CD4-positive, alpha-beta T cell (primary cell): ENCODE data around the gene AGO4. TPM values are rescaled to one million over a fixed set of nuclear protein-coding genes. Genes with fewer than 3 reads are reported as not detected.
A peak's percentile ranks its signal among the peaks of the same experiment; 100 is the strongest.
"Not testable (repeated sequence)": the region's sequence is repeated elsewhere in the genome, so short reads cannot be mapped to it uniquely, and the experiment has no call there.

ENCODE experiments used
- ATAC-seq: fragments of 200-7000 bp; cut with Tn5 transposase; one replicate; pipeline ENCODE4 v1.10.0; 2022; ENCODE audit warnings: mild to moderate bottlenecking; ENCODE audit not compliant: poor library complexity
- CTCF ChIA-PET: fragments of 350-600 bp; sonication (Branson Sonifier 250); formaldehyde crosslinking; loops from one replicate; lab custom pipeline; 2021; ENCODE audit warnings: antibody characterized with exemption, inconsistent platforms; lab: Charles Lee
- POLR2A ChIA-PET: fragments of 350-600 bp; sonication (Branson Sonifier 250); formaldehyde crosslinking; loops from one replicate; lab custom pipeline; 2021; ENCODE audit warnings: antibody characterized with exemption, inconsistent platforms; lab: Charles Lee
- DNase-seq, 14 experiments: peaks; one replicate each; pipeline ENCODE4 v3.0.0-alpha.2; 2013 to 2020; ENCODE audit warnings: mixed read lengths in 2 of 14
- H3K27ac ChIP-seq, 2 donors: one replicate each; pipeline versions ENCODE4 v1.5.1 to v1.7.0; 2013; ENCODE audit warnings: low read length in 2 of 2, low read depth in 1 of 2, mild to moderate bottlenecking in 1 of 2
- H3K27me3 ChIP-seq, 2 experiments: 1 replicate in 1 of 2; 2 replicates in 1 of 2; pipeline versions ENCODE4 v1.6.1 to v1.7.0; 2013; ENCODE audit warnings: low read length in 2 of 2, control low read depth in 1 of 2, mild to moderate bottlenecking in 1 of 2, moderate library complexity in 1 of 2; ENCODE audit not compliant: insufficient read depth in 2 of 2, control insufficient read depth in 1 of 2
- H3K36me3 ChIP-seq: one replicate; pipeline ENCODE4 v1.6.1; 2013; ENCODE audit warnings: low read length, control low read depth; ENCODE audit not compliant: insufficient read depth
- H3K4me1 ChIP-seq: one replicate; pipeline ENCODE4 v1.6.1; 2013; ENCODE audit warnings: low read length, control low read depth; ENCODE audit not compliant: insufficient read depth
- H3K4me3 ChIP-seq: one replicate; pipeline ENCODE4 v1.5.1; 2013; ENCODE audit warnings: mild to moderate bottlenecking, low read length, moderate library complexity
- H3K9me3 ChIP-seq, 2 experiments: 1 replicate in 1 of 2; 2 replicates in 1 of 2; pipeline versions ENCODE4 v1.6.1 to v1.7.0; 2013; ENCODE audit warnings: low read length in 2 of 2, mild to moderate bottlenecking in 2 of 2, control low read depth in 1 of 2, moderate library complexity in 1 of 2; ENCODE audit not compliant: control insufficient read depth in 1 of 2, insufficient read depth in 1 of 2
- H3K27ac Mint-ChIP-seq: one replicate; pipeline ENCODE4 v1.8.0; 2020; ENCODE audit warnings: mixed read lengths
- H3K27me3 Mint-ChIP-seq: one replicate; pipeline ENCODE4 v1.8.0; 2021; ENCODE audit warnings: mixed read lengths
- H3K36me3 Mint-ChIP-seq: one replicate; pipeline ENCODE4 v1.8.0; 2021; ENCODE audit warnings: low read depth, mixed read lengths
- H3K4me1 Mint-ChIP-seq: one replicate; pipeline ENCODE4 v1.8.0; 2021; ENCODE audit warnings: low read depth, mixed read lengths
- H3K4me3 Mint-ChIP-seq: one replicate; pipeline ENCODE4 v1.8.0; 2020; ENCODE audit warnings: mild to moderate bottlenecking, mixed read lengths
- H3K9me3 Mint-ChIP-seq: one replicate; pipeline ENCODE4 v1.8.0; 2020; ENCODE audit warnings: mixed read lengths
- CTCF ChIP-seq: fragments of 200-600 bp; IDR thresholded peaks from one replicate; pipeline ENCODE4 v1.8.0; 2022; ENCODE audit warnings: antibody characterized with exemption, mild to moderate bottlenecking
- intact Hi-C, 2 experiments: fragments of 100-400 bp; cut with DNase I in 1 of 2; cut with micrococcal nuclease in 1 of 2; formaldehyde crosslinking; loops; one replicate each; pipeline versions ENCODE4 v1.15.1 to v1.9.0; 2023 to 2025; cut with DNase I, micrococcal nuclease
- total RNA-seq, 174 experiments: library from RNA in 2 of 174; stranded (reverse) in 2 of 174; gene quantifications; one replicate each; pipeline ENCODE4 v1.2.3 and lab custom pipeline; 2021 to 2026

AGO4 gene
- total RNA-seq, 2 experiments from 2014 or later: 7.4 to 8.1 TPM

- intact Hi-C loops: loop anchor here (1.0 to 2.0 kb wide), 4 partner anchors 46 to 323 kb away; no protein-coding TSS in a partner anchor
- Mint-ChIP-seq H3K27me3 (no peaks in the 10 kb centered on the region), H3K36me3 (peaks cover 6% of the 10 kb centered on the region), H3K4me1 (peaks cover 22% of the 10 kb centered on the region), H3K9me3 (no peaks in the 10 kb centered on the region), H3K4me3 (no peak overlapping the region), H3K27ac (no peak overlapping the region)
- Histone ChIP-seq H3K9me3 (no peaks in the 10 kb centered on the region), H3K27ac (no peak overlapping the region), H3K4me1 (peaks cover 20% of the 10 kb centered on the region), H3K27me3 (no peaks in the 10 kb centered on the region), H3K36me3 (no peaks in the 10 kb centered on the region), H3K4me3 (no peak overlapping the region)
- ATAC-seq: no peak
- no peak for DNase-seq
- CTCF ChIA-PET: interaction anchor here (1.1 kb wide), 1 partner anchor 76 kb away, joined by 3 read pairs; no protein-coding TSS in a partner anchor
- no peak for TF ChIP-seq CTCF
- POLR2A ChIA-PET: no interaction called here
Measured at GRCh38 chr1:35773711-35774110, 34.1 kb upstream of the AGO4 start.

- H3K9me3 ChIP-seq, H3K27me3 Mint-ChIP-seq, H3K36me3 Mint-ChIP-seq, H3K27ac Mint-ChIP-seq, H3K27me3 ChIP-seq, POLR2A ChIA-PET, DNase-seq, ATAC-seq, CTCF ChIA-PET, intact Hi-C loops, H3K4me3 ChIP-seq, H3K9me3 Mint-ChIP-seq, H3K27ac ChIP-seq, H3K4me3 Mint-ChIP-seq, H3K36me3 ChIP-seq: not testable (repeated sequence)
- peaks cover 23% of the 10 kb centered on the region for H3K4me1 ChIP-seq
- peaks cover 11% of the 10 kb centered on the region for H3K4me1 Mint-ChIP-seq
Measured at GRCh38 chr1:35776172-35776571, 31.6 kb upstream of the AGO4 start.

GRCh38 chr1:35777109-35777508, 30.7 kb upstream of the AGO4 start:
- H3K27ac Mint-ChIP-seq: peak overlapping the region; percentile 18
- H3K4me3 ChIP-seq: no peak overlapping the region
- no peak overlapping the region for H3K4me3 Mint-ChIP-seq
- H3K9me3 Mint-ChIP-seq: no peaks in the 10 kb centered on the region
- no peaks in the 10 kb centered on the region for H3K36me3 Mint-ChIP-seq
- H3K4me1 ChIP-seq: peaks cover 23% of the 10 kb centered on the region
- H3K9me3 ChIP-seq: no peaks in the 10 kb centered on the region
- H3K27me3 Mint-ChIP-seq: no peaks in the 10 kb centered on the region
- ChIA-PET POLR2A (no interaction called here), CTCF (interaction anchor here (1.2 kb wide), 1 partner anchor 61 kb away, joined by 4 read pairs; no protein-coding TSS in a partner anchor)
- intact Hi-C loops: no loop called here
- DNase-seq (peak in 1 of 14 experiments; percentile 25), ATAC-seq (peak; percentile 32)
- no peak for TF ChIP-seq CTCF
- no peaks in the 10 kb centered on the region for H3K27me3 ChIP-seq
- no peaks in the 10 kb centered on the region for H3K36me3 ChIP-seq
- peak overlapping the region in 1 of 2 donors; percentile 17 for H3K27ac ChIP-seq
- peaks cover 11% of the 10 kb centered on the region for H3K4me1 Mint-ChIP-seq

GRCh38 chr1:35783055-35783583, 24.7 kb upstream of the AGO4 start:
- no peak overlapping the region for H3K4me3 Mint-ChIP-seq
- Histone ChIP-seq H3K36me3 (no peaks in the 10 kb centered on the region), H3K27me3 (no peaks in the 10 kb centered on the region), H3K4me3 (no peak overlapping the region), H3K27ac (no peak overlapping the region), H3K9me3 (no peaks in the 10 kb centered on the region), H3K4me1 (peaks cover 11% of the 10 kb centered on the region)
- H3K27me3 Mint-ChIP-seq: no peaks in the 10 kb centered on the region
- no peak overlapping the region for H3K27ac Mint-ChIP-seq
- TF ChIP-seq CTCF: no peak
- no peak for ATAC-seq
- no peak for DNase-seq
- CTCF ChIA-PET: interaction anchor here (1.1 kb wide), 1 partner anchor 67 kb away, joined by 3 read pairs; no protein-coding TSS in a partner anchor
- H3K4me1 Mint-ChIP-seq: no peaks in the 10 kb centered on the region
- POLR2A ChIA-PET: no interaction called here
- no peaks in the 10 kb centered on the region for H3K9me3 Mint-ChIP-seq
- intact Hi-C loops: no loop called here
- H3K36me3 Mint-ChIP-seq: no peaks in the 10 kb centered on the region

GRCh38 chr1:35784364-35784763, 23.5 kb upstream of the AGO4 start:
- H3K27ac Mint-ChIP-seq, H3K36me3 Mint-ChIP-seq, H3K27me3 ChIP-seq, DNase-seq, H3K4me3 ChIP-seq, POLR2A ChIA-PET, H3K4me3 Mint-ChIP-seq, H3K27me3 Mint-ChIP-seq, intact Hi-C loops, H3K4me1 Mint-ChIP-seq, H3K36me3 ChIP-seq, H3K9me3 ChIP-seq, CTCF ChIA-PET, H3K27ac ChIP-seq, ATAC-seq, H3K9me3 Mint-ChIP-seq, H3K4me1 ChIP-seq: not testable (repeated sequence)
